Liver (tissue), 9 donors: ENCODE measurements around the gene OTOF. TPM values are rescaled to one million over a fixed set of nuclear protein-coding genes. Genes with fewer than 3 reads are reported as not detected.

ENCODE experiments used
- DNase-seq: peaks from one replicate; pipeline ENCODE4 v3.0.0-alpha.2; 2017; ENCODE audit warnings: low spot score
- H3K27ac ChIP-seq, 2 donors: one replicate each; pipeline ENCODE4 v1.7.0; 2013; ENCODE audit warnings: inconsistent platforms in 2 of 2, low read length in 2 of 2, control low read depth in 1 of 2, low read depth in 1 of 2, mild to moderate bottlenecking in 1 of 2
- H3K27me3 ChIP-seq, 4 donors: one replicate each; pipeline versions ENCODE4 v1.6.1 to v1.7.0; 2013; ENCODE audit warnings: low read length in 3 of 4, inconsistent platforms in 1 of 4, mild to moderate bottlenecking in 1 of 4, moderate library complexity in 1 of 4; ENCODE audit not compliant: control insufficient read depth in 4 of 4, insufficient read depth in 4 of 4
- H3K36me3 ChIP-seq, 4 donors: one replicate each; pipeline versions ENCODE4 v1.6.1 to v1.7.0; 2013; ENCODE audit warnings: low read length in 3 of 4, mild to moderate bottlenecking in 3 of 4, low read depth in 1 of 4, moderate library complexity in 1 of 4; ENCODE audit not compliant: control insufficient read depth in 4 of 4, insufficient read depth in 3 of 4
- H3K4me1 ChIP-seq, 4 donors: one replicate each; pipeline versions ENCODE4 v1.6.1 to v1.7.0; 2013; ENCODE audit warnings: low read length in 3 of 4, mild to moderate bottlenecking in 3 of 4, moderate library complexity in 1 of 4; ENCODE audit not compliant: control insufficient read depth in 4 of 4, insufficient read depth in 4 of 4
- H3K4me3 ChIP-seq, 3 donors: one replicate each; pipeline versions ENCODE4 v1.6.1 to v1.7.0; 2013; ENCODE audit warnings: low read length in 3 of 3, control low read depth in 1 of 3, low read depth in 1 of 3, mild to moderate bottlenecking in 1 of 3
- H3K9ac ChIP-seq, 2 donors: one replicate each; pipeline ENCODE4 v1.7.0; 2013; ENCODE audit warnings: low read length in 2 of 2, mild to moderate bottlenecking in 2 of 2, moderate library complexity in 2 of 2, control low read depth in 1 of 2, low read depth in 1 of 2
- H3K9me3 ChIP-seq, 4 donors: one replicate each; pipeline versions ENCODE4 v1.6.1 to v1.7.0; 2013; ENCODE audit warnings: low read length in 3 of 4; ENCODE audit not compliant: control insufficient read depth in 4 of 4
- ATF3 ChIP-seq: IDR thresholded peaks from 2 replicates; pipeline ENCODE4 v1.6.1; 2016; ENCODE audit warnings: antibody characterized with exemption
- CTCF ChIP-seq: fragments of 150-350 bp; IDR thresholded peaks from 2 replicates; pipeline ENCODE4 v1.5.1; 2017; ENCODE audit warnings: improper control_type of control experiment, low read depth, low read length; ENCODE audit not compliant: missing input control
- FOXA1 ChIP-seq: IDR thresholded peaks from 2 replicates; pipeline ENCODE4 v1.6.1; 2016; ENCODE audit warnings: antibody characterized with exemption
- FOXA2 ChIP-seq: IDR thresholded peaks from 2 replicates; pipeline ENCODE4 v1.6.1; 2016; ENCODE audit warnings: antibody characterized with exemption
- HNF4A ChIP-seq, 2 donors: conservative IDR thresholded peaks; 2 replicates each; pipeline ENCODE4 v1.6.1; 2016; ENCODE audit warnings: antibody characterized with exemption in 2 of 2, mild to moderate bottlenecking in 2 of 2
- MAX ChIP-seq: IDR thresholded peaks from 2 replicates; pipeline ENCODE4 v1.6.1; 2016; ENCODE audit warnings: antibody characterized with exemption
- NR2F2 ChIP-seq: IDR thresholded peaks from 2 replicates; pipeline ENCODE4 v1.6.1; 2016; ENCODE audit warnings: antibody characterized with exemption
- RAD21 ChIP-seq, 2 donors: IDR thresholded peaks; 2 replicates each; pipeline ENCODE4 v1.6.1; 2016; ENCODE audit warnings: antibody characterized with exemption in 2 of 2, mild to moderate bottlenecking in 2 of 2
- REST ChIP-seq: IDR thresholded peaks from 2 replicates; pipeline ENCODE4 v1.6.1; 2016; ENCODE audit warnings: antibody characterized with exemption, mild to moderate bottlenecking
- RXRA ChIP-seq, 2 donors: IDR thresholded peaks; 2 replicates each; pipeline ENCODE4 v1.6.1; 2017 to 2018; ENCODE audit warnings: antibody characterized with exemption in 2 of 2, mild to moderate bottlenecking in 1 of 2
- SP1 ChIP-seq: IDR thresholded peaks from 2 replicates; pipeline ENCODE4 v1.6.1; 2018; ENCODE audit warnings: antibody characterized with exemption, mild to moderate bottlenecking
- TAF1 ChIP-seq: conservative IDR thresholded peaks from 2 replicates; pipeline ENCODE4 v1.6.1; 2016; ENCODE audit warnings: antibody characterized with exemption, mild to moderate bottlenecking
- YY1 ChIP-seq: IDR thresholded peaks from 2 replicates; pipeline ENCODE4 v1.6.1; 2016; ENCODE audit warnings: antibody characterized with exemption, mild to moderate bottlenecking
- ZBTB33 ChIP-seq: IDR thresholded peaks from 2 replicates; pipeline ENCODE4 v1.6.1; 2016; ENCODE audit warnings: antibody characterized with exemption
- WGBS: extraction: QIAGEN DNeasy Blood & Tissue Kit; methylation state at CpG from one replicate; pipeline ENCODE4 v1.1.7; 2013; 5-methylcytosine and 5-hydroxymethylcytosine counted together
- polyA plus RNA-seq, 2 donors: library from polyadenylated mRNA; stranded (reverse) in 1 of 2; unstranded in 1 of 2; fragments of 200-250 nt in 1 of 2; fragments of >200 nt in 1 of 2; fragmentation: Nextera tagmentation in 1 of 2; extraction: Ambion mirVana in 1 of 2; gene quantifications; one replicate each; pipeline versions ENCODE4 v1.2.1 to v1.2.3, GENCODE V29; 2013 to 2015
- total RNA-seq, 2 donors: library from RNA; depleted of rRNA; stranded (reverse); fragments of >200 nt; gene quantifications; one replicate each; pipeline ENCODE4 v1.2.3, GENCODE V29; 2014
- donor health status: healthy.
- donor health status: healthy.
- donor health status: healthy.
- donor health status: healthy.
- donor health status: healthy.

The OTOF gene
- total and polyA plus RNA-seq, 4 donors = 0.06 to 0.28 (median 0.07) TPM; not detected in 1

DNA sequence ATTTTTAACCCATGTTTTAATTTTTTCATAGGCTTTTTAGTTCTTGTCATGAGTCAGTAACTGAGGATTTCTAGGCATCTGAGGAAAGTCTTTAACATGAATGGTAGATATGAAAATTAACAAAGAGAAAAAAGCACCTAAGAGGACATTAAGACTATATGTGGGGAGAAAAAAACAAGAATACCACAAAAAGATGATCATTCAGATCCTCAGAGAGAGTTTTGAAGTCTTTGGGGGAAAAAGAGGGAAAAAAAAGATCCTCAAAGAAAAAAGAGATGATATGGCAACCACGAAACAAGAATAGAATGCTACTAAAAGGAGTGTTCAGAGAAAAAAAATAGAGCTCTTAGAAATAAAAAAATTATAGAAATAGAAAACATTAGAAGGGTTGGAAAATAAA lies 68.1 kb downstream of the OTOF start:
- Histone ChIP-seq H3K9ac (no peak overlapping the region), H3K4me1 (peaks cover 0 to 4% (median under 1%) of the 10 kb centered on the region in 4 donors), H3K36me3 (no peaks in the 10 kb centered on the region), H3K27me3 (no peaks in the 10 kb centered on the region), H3K9me3 (no peaks in the 10 kb centered on the region), H3K4me3 (no peak overlapping the region), H3K27ac (no peak overlapping the region)
- TF ChIP-seq FOXA2 (no peak), ATF3 (no peak), CTCF (no peak), REST (no peak), NR2F2 (no peak), YY1 (no peak), HNF4A (conservative IDR thresholded peaks at IDR 0.05) (no peak), SP1 (no peak), FOXA1 (no peak), ZBTB33 (no peak), RXRA (IDR thresholded peaks at IDR 0.05) (no peak)
- 86% methylated on average over 1 of the region's 1 CpG for WGBS
- DNase-seq = no peak

DNA sequence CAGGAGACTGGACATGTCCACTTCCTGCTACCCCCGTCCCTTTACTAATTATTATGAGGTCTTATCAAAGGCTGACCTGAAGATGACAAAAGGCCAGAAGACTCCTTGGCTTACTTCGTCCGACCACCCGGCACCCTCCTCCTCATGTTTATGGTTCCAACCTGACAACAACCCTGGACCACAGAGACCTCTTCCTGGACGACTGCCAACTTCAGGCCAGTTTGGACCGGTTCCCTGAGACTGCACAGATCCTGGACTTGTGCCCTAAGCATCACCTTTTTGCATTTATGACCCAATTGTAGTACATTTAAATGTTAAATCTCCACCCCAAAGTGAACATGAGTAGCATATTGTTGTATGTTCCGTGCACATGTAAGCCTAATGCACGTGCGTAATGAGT lies 70.4 kb downstream of the OTOF start:
- H3K4me1 ChIP-seq = peaks cover 0 to 4% (median under 1%) of the 10 kb centered on the region in 4 donors
- no peaks in the 10 kb centered on the region for H3K36me3 ChIP-seq
- WGBS = 76% methylated on average over 9 of the region's 9 CpGs
- H3K9me3 ChIP-seq = no peaks in the 10 kb centered on the region
- DNase-seq = no peak
- no peak for TF ChIP-seq RAD21 (IDR thresholded peaks at IDR 0.05)
- no peak for TF ChIP-seq MAX
- no peak for TF ChIP-seq TAF1
- H3K4me3 ChIP-seq = no peak overlapping the region
- H3K9ac ChIP-seq = no peak overlapping the region
- no peak overlapping the region for H3K27ac ChIP-seq
- H3K27me3 ChIP-seq = no peaks in the 10 kb centered on the region

Other genes with a start within 250 kb of the OTOF start
- gene HADHA, start 233.5 kb downstream of the OTOF start, total RNA-seq = 100 to 1,000 TPM; 101 to 276 TPM
- 100 to 1,000 TPM; 126 to 191 TPM for gene HADHA, start 233.5 kb downstream of the OTOF start, polyA plus RNA-seq
- gene HADHB, start 233.2 kb downstream of the OTOF start, total RNA-seq = 100 to 1,000 TPM; 103 to 255 TPM
- 100 to 1,000 TPM; 266 to 284 TPM for gene HADHB, start 233.2 kb downstream of the OTOF start, polyA plus RNA-seq
- gene SELENOI, start 132.0 kb downstream of the OTOF start, total RNA-seq = 10 to 100 TPM; 24.6 to 55.9 TPM
- 10 to 100 TPM in 1 of 2 donors, 1 to 10 TPM in 1; 6.2 to 10.3 TPM for gene SELENOI, start 132.0 kb downstream of the OTOF start, polyA plus RNA-seq
- under 1 TPM; 0.09 to 0.25 TPM for gene ADGRF3, start 131.3 kb downstream of the OTOF start, total RNA-seq
- gene ADGRF3, start 131.3 kb downstream of the OTOF start, polyA plus RNA-seq = under 1 TPM; 0.07 to 0.10 TPM
- under 1 TPM in 1 of 2 donors, not detected in 1; 0.28 TPM for gene DRC1, start 76.2 kb downstream of the OTOF start, total RNA-seq
- not detected for gene DRC1, start 76.2 kb downstream of the OTOF start, polyA plus RNA-seq
- not detected for gene CIB4, start 163.2 kb upstream of the OTOF start, total RNA-seq
- gene CIB4, start 163.2 kb upstream of the OTOF start, polyA plus RNA-seq = not detected
- gene KCNK3, start 214.6 kb upstream of the OTOF start, total RNA-seq = 1 to 10 TPM in 1 of 2 donors, not detected in 1; 6.6 TPM
- 1 to 10 TPM in 1 of 2 donors, under 1 TPM in 1; 0.78 to 2.6 TPM for gene KCNK3, start 214.6 kb upstream of the OTOF start, polyA plus RNA-seq